HG03442 (cell line): ENCODE measurements around the gene TMEM150C.

Experiments used
- ATAC-seq: cut with Tn5 transposase; IDR thresholded peaks from one replicate; pipeline ENCODE4 v1.9.1; 2021; ENCODE audit warnings: mild to moderate bottlenecking, moderate library complexity; ENCODE audit not compliant: unreplicated experiment

The TMEM150C gene

GRCh38 chr4:82561786-82562563, at the start of gene TMEM150C:
Gene TMEM150C (minus strand): TSS chr4:82561988. CDS start chr4:82504657, 57,331 bp downstream.
- no peak for ATAC-seq

DNA sequence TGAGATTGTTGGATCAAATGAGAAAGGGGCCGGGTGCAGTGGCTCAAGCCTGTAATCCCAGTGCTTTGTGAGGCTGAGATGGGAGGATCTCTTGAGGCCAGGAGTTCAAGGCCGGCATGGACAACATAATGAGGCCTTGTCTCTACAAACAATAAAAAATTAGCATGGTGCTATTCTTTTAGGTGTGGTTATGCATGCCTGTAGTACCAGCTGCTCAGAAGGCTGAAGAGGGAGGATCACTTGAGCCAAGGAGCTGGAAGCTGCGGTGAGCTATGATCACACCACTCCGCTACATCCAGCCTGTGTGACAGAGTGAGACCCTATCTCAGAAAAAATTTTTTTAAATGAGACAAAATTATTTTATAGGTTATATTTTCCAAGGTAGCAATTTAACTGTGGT, 49.7 kb upstream of the TMEM150C start:
- ATAC-seq, result no peak

- ATAC-seq, result no peak
Measured at GRCh38 chr4:82610041-82610440, 48.3 kb upstream of the TMEM150C start.

DNA sequence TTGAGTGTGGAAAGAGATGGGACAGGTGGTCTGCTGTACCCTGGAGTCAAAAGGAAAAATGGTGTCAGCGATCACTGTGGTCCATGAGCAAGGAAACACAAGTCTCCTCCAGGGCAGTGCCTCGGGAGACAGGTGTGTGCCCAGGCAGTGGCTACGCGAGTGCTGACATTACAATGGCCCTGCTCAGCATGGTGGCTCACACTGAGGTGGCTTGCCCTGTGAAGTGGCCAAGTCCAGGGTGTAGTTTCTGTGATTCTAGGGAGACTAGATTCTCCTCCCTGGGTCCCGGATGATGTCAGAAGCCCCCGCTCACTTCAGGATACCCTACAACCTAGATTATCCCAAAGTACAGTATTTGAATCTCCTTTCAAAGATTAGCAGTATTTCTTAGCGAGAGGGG, 44.8 kb upstream of the TMEM150C start:
- ATAC-seq, result no peak

- no peak for ATAC-seq
Measured at GRCh38 chr4:82604522-82604921, 42.7 kb upstream of the TMEM150C start.

DNA sequence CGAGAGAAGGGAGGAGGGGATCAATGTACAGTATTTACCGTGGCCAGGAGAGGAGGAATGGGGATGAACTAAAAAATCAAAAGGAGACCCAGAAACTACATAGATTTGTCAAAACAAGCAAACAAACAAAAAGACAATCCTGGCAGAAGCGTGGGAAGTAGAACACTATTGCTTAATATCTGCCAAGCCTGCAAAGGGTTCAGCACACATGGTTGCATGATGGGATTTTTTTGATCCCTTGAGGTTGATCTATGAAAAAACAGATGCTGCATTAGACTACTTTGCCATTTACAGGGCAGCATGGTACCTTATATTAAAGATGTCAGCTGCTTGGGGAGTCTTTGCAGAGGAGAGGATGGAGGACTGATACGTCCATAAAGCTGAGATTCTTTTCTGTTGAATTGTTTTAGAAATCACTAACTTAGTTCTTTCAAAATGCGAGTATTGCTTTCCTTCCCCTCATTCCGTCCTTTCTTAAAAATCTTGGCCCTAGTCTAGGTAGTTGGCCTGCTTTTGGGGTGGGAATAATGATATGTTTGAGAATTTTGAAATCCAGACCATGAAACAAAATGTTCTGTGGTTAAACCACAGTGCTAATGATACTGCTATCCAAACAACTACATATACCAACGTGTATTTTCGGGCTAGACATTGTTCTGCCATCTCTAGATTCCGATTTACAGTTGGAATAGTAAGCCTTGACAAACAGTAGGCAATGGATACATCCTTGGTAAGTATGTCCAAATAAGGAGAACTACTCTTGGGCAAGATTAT, 39.6 kb upstream of the TMEM150C start:
- no peak for ATAC-seq

DNA sequence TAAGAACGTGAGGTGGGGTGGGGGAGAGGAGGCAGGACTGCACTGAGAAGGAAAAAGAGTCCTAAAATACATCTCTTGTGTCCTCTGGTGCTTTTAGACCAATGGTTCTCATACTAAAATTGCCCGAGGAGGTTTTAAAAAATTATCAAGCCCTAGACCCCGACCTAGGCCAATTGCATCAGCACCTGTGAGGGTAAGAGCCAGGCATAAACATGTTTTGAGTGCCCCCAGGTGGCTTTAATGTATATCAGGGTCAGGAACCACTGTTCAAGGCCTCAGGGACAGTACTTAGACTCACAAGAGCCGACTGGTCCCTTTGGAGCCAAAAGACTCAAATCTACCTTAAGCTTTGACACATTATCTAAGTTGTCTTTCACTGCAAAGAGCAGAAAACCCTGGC, 37.5 kb upstream of the TMEM150C start:
- ATAC-seq, result no peak

DNA sequence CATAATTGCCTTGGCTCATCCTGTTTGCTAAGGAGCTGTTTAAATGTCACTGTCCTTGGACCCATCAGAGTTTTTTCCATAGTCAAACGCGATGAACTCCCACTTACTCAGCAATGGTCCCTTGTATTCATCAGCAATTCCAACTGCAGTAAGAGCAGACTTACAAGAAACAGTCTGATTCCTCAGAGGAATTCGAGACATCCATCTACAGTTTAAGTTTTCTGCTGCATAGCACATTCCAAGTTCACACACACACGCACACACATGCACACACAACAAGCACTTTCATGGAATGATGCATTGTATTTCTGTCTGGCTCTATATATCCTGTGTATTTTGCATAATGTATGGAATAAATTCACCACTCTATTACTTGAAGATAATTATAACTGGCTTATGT, 32.7 kb upstream of the TMEM150C start:
- ATAC-seq, result no peak

DNA sequence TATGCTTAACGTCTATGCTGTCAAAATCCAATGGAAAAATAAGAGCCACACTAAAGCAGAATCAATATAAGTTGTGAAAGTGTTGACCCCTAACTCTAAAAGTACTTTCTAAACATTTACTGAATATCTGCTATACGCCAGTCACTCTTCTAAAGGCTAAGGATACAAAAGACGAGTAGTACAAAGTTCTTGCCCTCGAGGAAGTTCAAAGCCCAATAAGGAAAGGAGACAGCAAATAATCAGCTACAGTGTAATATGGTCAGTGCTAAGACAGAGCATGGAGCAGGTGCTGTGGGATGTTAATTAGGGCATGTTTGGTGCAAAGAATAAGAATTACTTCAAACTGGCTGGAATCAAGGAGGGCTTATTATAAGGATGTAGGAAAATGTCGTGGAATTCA, 31.6 kb upstream of the TMEM150C start:
- ATAC-seq, result no peak

DNA sequence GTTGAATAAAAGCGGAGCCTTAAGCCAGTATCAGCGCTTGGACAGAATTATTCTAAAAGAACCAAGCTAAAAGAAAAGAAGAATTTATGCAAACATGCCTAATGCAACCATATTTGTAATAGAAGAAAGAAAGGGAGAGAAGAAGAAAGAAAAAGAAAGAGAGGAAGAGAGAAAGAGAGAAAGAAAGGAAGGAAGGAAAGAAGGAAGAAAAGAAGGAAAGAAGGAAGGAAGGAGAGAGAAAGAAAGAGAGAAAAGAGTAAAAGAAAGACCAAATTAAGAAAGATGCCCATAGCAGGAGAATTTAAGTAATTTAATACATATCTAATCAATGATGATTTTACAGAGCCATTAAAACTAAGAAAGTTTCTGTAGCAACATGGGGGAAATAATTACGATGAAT, 30.9 kb upstream of the TMEM150C start:
- ATAC-seq, result no peak

DNA sequence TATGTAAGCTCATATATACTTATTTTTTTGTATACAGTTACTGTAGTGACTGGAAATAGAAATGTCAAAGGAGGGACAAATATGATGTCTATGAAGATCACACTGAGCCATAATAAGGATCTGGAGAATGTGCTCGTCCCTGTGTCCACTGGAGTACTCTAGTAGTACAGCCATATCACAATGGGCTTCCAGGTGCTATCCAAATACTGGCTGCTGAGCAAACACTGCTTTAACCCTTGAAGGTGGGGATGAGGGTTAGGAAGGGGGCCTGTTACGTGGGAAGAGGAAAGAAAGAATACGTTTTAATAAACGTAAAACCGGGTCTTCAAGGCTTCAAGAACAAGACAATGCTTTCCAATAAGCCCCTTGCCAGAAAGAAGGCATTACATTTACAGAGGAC, 29.8 kb upstream of the TMEM150C start:
- ATAC-seq, result no peak

- ATAC-seq, result no peak
Measured at GRCh38 chr4:82589756-82590155, 28.0 kb upstream of the TMEM150C start.

- no peak for ATAC-seq
Measured at GRCh38 chr4:82588771-82589270, 27.0 kb upstream of the TMEM150C start.

GRCh38 chr4:82587826-82588540, 26.2 kb upstream of the TMEM150C start:
- no peak for ATAC-seq

DNA sequence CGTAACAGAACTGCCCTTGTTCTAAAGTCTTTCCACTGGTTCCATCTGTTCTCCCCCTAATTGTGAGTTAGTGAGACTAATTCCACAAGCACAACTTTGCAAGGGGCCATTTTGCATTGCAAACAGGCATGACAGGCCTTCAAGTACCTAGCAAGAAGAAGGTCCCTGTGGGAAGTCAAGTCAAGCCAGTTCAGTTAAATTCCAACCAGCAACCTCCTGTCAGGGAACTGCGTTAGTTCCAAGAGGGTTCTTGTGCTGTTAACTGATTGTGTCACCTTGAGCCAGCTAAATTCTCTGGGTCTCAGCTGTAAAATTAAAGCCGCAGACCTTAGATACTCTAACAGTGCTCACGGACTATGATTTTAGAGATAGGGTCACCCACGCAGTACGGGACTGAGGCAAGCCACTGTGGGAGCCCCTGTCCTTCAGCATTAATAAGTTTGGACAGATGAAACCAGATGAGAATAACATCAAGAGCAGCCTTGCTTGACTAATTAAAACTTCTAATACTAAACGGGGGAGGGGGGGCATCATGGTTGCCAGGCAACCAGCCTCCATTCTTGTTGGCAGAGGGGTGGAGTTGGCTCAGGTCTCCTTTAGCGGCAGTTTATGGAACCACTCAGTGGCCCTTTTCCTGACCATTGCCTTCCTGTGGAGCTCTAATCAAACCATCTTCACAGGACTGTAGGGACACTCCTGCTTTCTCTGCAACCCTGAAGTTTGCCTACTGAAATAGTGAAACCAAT, 24.1 kb upstream of the TMEM150C start:
- no peak for ATAC-seq

GRCh38 chr4:82584931-82585330, 23.1 kb upstream of the TMEM150C start:
- ATAC-seq, result no peak

DNA sequence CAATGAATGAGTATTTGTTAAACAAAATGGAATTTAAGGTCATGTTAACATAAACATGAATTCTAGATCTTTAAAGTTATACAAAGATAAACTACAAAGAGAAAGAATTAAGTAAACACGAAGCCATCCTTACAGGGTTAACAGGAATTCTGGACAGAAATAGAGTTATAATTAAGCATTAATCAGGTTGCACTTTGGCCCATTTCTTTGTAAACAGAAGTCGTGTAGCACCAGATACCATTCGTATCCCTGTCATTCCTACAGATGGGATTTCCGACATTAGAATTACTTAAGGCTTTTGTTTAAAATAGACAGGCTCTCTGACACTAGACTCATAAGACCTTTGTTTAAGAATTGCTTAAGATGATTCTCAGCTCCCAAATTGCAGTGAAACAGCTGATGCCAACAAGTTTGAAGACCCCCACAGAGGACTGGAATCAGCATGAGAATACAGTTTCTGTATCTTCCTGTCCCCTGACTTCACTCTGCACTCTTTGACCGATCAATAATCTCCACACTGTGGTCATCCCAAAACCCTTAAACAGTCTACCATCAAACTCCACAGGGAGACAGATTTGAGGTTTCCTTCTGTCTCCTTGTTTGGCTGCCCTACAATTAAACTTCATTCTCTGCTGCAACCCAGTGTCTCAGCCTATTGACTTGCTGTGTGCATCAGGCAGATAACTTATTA, 22.3 kb upstream of the TMEM150C start:
- ATAC-seq, result no peak

- ATAC-seq, result no peak
Measured at GRCh38 chr4:82579932-82580331, 18.1 kb upstream of the TMEM150C start.

DNA sequence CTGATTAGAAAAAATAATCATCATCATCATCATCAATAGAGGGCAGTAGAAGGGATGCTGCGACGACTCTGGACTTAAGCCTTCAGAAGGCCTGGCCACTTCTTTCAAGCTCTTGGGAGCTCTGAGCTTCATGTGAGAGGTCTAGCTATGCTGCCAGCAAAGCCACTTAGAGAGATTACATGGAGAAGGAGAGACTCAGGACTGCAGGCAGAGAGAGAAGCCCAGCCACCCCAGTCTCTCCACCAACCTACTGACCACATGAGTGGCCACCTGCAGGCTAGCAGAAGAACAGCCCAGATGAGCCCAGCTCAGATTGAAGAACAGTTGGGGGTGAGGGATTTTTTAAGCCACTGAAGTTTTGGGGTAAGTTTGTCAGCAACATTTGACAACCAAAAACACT, 17.1 kb upstream of the TMEM150C start:
- ATAC-seq, result no peak

DNA sequence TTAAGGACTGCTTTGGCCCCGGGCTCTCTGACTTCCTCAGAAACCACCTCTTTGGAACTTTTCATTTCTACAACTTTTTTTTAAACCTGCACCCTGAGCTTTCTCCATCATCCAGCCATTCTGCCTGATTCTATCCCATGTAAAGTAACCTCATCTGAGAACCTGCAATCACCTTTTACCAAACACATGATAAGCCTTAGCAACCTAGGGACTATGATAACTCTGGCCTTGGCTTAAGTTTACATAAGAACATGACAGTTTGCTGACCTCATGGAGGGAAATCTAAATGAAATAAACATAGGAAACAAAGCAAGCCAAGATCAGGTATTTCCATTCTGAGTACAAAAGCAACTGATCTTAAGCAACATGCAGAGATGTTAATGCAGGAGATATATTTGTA, 15.7 kb upstream of the TMEM150C start:
- no peak for ATAC-seq
